K562 (cell line): ENCODE results near the gene RSPO1. TPM values are rescaled to one million over a fixed set of nuclear protein-coding genes. Genes with fewer than 3 reads are reported as not detected.

Source experiments
- ATAC-seq: fragments of 200-7000 bp; cut with Tn5 transposase; 3 replicates; pipeline ENCODE4 v1.9.1; 2020; ENCODE audit warnings: moderate library complexity
- BruUV-seq: library from RNA; stranded (reverse); fragments of 400-500 nt; replicated peaks from 2 replicates; lab custom pipeline; 2021; lab: Mats Ljungman, UMichigan
- CTCF ChIA-PET: fragments of 300-600 bp; formaldehyde crosslinking; extraction: SDS; loops from one replicate; lab custom pipeline; 2021; ENCODE audit warnings: low intra/inter-chr PET ratio; lab: Yijun Ruan, JAX
- POLR2A ChIA-PET: fragments of 300-600, 350-650 bp; sonication (Branson Sonifier 250); formaldehyde crosslinking; extraction: SDS; loops from one replicate; lab custom pipeline; 2021; ENCODE audit warnings: antibody characterized with exemption, inconsistent platforms; lab: Yijun Ruan, JAX
- DNase-seq, 4 experiments: peaks; one replicate each; pipeline versions ENCODE4 v3.0.0 to v3.0.0-alpha.2; 2011 to 2018; ENCODE audit warnings: low spot score in 3 of 4, mixed read lengths in 3 of 4; ENCODE audit errors: extremely low read depth in 1 of 4
- FAIRE-seq: peaks from 2 replicates; lab custom pipeline; 2011; peaks lifted over from hg19 to GRCh38; lab: Jason Lieb, UNC
- H2AFZ ChIP-seq: 2 replicates; pipeline ENCODE4 v1.6.0; 2011; ENCODE audit warnings: low read depth, low read length, control low read depth, inconsistent platforms
- H3K27ac ChIP-seq: fragments of 200-600 bp; 3 replicates; pipeline ENCODE4 v1.8.0; 2011; ENCODE audit warnings: low read depth, mild to moderate bottlenecking, control low read depth, inconsistent platforms, low read length, moderate library complexity, mixed read lengths; ENCODE audit errors: extremely low read depth
- H3K27me3 ChIP-seq, 2 experiments: fragments of 300-600 bp in 1 of 2; 2 replicates in 1 of 2; 3 replicates in 1 of 2; pipeline versions ENCODE4 v1.6.0 to v1.8.0; 2011; ENCODE audit warnings: inconsistent platforms in 2 of 2, low read length in 2 of 2, mild to moderate bottlenecking in 1 of 2, mixed read lengths in 1 of 2, moderate library complexity in 1 of 2; ENCODE audit not compliant: control insufficient read depth in 2 of 2, insufficient read depth in 2 of 2
- H3K36me3 ChIP-seq: fragments of 300-600 bp; 3 replicates; pipeline ENCODE4 v1.8.0; 2011; ENCODE audit warnings: mild to moderate bottlenecking, low read length, inconsistent platforms; ENCODE audit not compliant: control insufficient read depth, insufficient read depth
- H3K4me1 ChIP-seq, 2 experiments: fragments of 200-600 bp in 1 of 2; replicated peaks in 1 of 2; 2 replicates in 1 of 2; 3 replicates in 1 of 2; pipeline versions ENCODE4 v1.5.1 to v1.8.0; 2011; ENCODE audit warnings: inconsistent platforms in 2 of 2, low read length in 2 of 2, mild to moderate bottlenecking in 1 of 2, mixed read lengths in 1 of 2, moderate library complexity in 1 of 2; ENCODE audit not compliant: control insufficient read depth in 2 of 2, insufficient read depth in 2 of 2
- H3K4me2 ChIP-seq: 2 replicates; pipeline ENCODE4 v1.6.1; 2011; ENCODE audit warnings: low read length, control low read depth, inconsistent platforms, mixed read lengths; ENCODE audit not compliant: insufficient read depth
- H3K4me3 ChIP-seq: fragments of 200-600 bp; sonication (generic), shearing (Covaris generic); 2 replicates; pipeline ENCODE4 v1.5.1; 2016; ENCODE audit warnings: control low read depth, inconsistent platforms
- H3K79me2 ChIP-seq: fragments of 200-600 bp; 3 replicates; pipeline ENCODE4 v1.8.0; 2011; ENCODE audit warnings: low read length, inconsistent platforms; ENCODE audit not compliant: control insufficient read depth, insufficient read depth
- H3K9ac ChIP-seq, 2 experiments: 2 replicates each; pipeline versions ENCODE4 v1.6.0 to v1.6.1; 2011; ENCODE audit warnings: low read depth in 2 of 2, low read length in 2 of 2, control low read depth in 1 of 2, inconsistent platforms in 1 of 2, mild to moderate bottlenecking in 1 of 2, mixed read lengths in 1 of 2; ENCODE audit not compliant: insufficient read depth in 1 of 2
- H3K9me1 ChIP-seq: one replicate; pipeline ENCODE4 v1.6.0; 2011; ENCODE audit warnings: inconsistent platforms, mild to moderate bottlenecking, low read length, moderate library complexity; ENCODE audit not compliant: control insufficient read depth, insufficient read depth
- H3K9me3 ChIP-seq: replicated peaks from 2 replicates; pipeline ENCODE4 v1.5.1; 2011; ENCODE audit warnings: low read depth, low read length, inconsistent platforms; ENCODE audit not compliant: control insufficient read depth, insufficient read depth
- H4K20me1 ChIP-seq: replicated peaks from 2 replicates; pipeline ENCODE4 v1.6.1; 2011; ENCODE audit warnings: low read length, inconsistent platforms, mixed read lengths; ENCODE audit not compliant: control insufficient read depth, insufficient read depth
- BCOR ChIP-seq: fragments of 450-650 bp; IDR thresholded peaks from 2 replicates; pipeline ENCODE4 v1.6.1; 2016
- POLR2A ChIP-seq: fragments of 450-650 bp; conservative IDR thresholded peaks from 2 replicates; pipeline ENCODE4 v1.6.1; 2016
- POLR2B ChIP-seq: fragments of 450-650 bp; IDR thresholded peaks from 2 replicates; pipeline ENCODE4 v1.6.1; 2018; ENCODE audit warnings: low read depth; ENCODE audit not compliant: partially characterized antibody
- SOX6 ChIP-seq: fragments of 450-650 bp; IDR thresholded peaks from 2 replicates; pipeline ENCODE4 v1.6.1; 2014; ENCODE audit warnings: mild to moderate bottlenecking
- SP1 ChIP-seq: sonication (generic); formaldehyde crosslinking; IDR thresholded peaks from 2 replicates; pipeline ENCODE4 v1.8.1; 2022; ENCODE audit warnings: mild to moderate bottlenecking, missing genetic modification reagents
- SPI1 ChIP-seq: IDR thresholded peaks from 2 replicates; pipeline ENCODE4 v1.6.1; 2011; ENCODE audit warnings: low read depth, low read length, control low read depth, borderline replicate concordance
- SUPT5H ChIP-seq: fragments of 450-650 bp; IDR thresholded peaks from 2 replicates; pipeline ENCODE4 v1.6.1; 2016
- TBL1XR1 ChIP-seq, 2 experiments: IDR thresholded peaks; 2 replicates each; pipeline ENCODE4 v1.6.1; 2012; ENCODE audit warnings: improper control_type of control experiment in 2 of 2, low read length in 2 of 2, mild to moderate bottlenecking in 1 of 2
- YY1 ChIP-seq, 3 experiments: IDR thresholded peaks; 2 replicates each; pipeline ENCODE4 v1.6.1; 2011; ENCODE audit warnings: low read length in 2 of 3, mild to moderate bottlenecking in 2 of 3, moderate library complexity in 2 of 3, borderline replicate concordance in 1 of 3, control low read depth in 1 of 3, low read depth in 1 of 3; ENCODE audit not compliant: insufficient read depth in 3 of 3, insufficient replicate concordance in 2 of 3, control insufficient read depth in 1 of 3, insufficient read length in 1 of 3; ENCODE audit errors: extremely low read depth in 1 of 3
- ZBED1 ChIP-seq: IDR thresholded peaks from 2 replicates; pipeline ENCODE4 v1.6.1; 2014
- ZEB2 ChIP-seq: fragments of 450-650 bp; IDR thresholded peaks from 2 replicates; pipeline ENCODE4 v1.6.1; 2016
- ZNF696 ChIP-seq: fragments of 250-450 bp; sonication (Bioruptor Pico); conservative IDR thresholded peaks from 2 replicates; pipeline ENCODE4 v1.4.0; 2020; ENCODE audit warnings: mild to moderate bottlenecking, moderate library complexity
- WGBS: fragments of 100-300 bp; shearing (Covaris generic); methylation state at CpG from one replicate; pipeline ENCODE4 v1.1.6; 2016; ENCODE audit warnings: low coverage, mixed read lengths; ENCODE audit not compliant: insufficient coverage; ENCODE audit errors: missing lambda C conversion rate; 5-methylcytosine and 5-hydroxymethylcytosine counted together
- in situ Hi-C: fragments of 300-500 bp; cut with MboI; formaldehyde crosslinking; loops from 4 replicates; pipeline ENCODE4 v1.15.0; 2018; ENCODE audit warnings: inconsistent platforms, mixed read lengths
- intact Hi-C: fragments of 100-400 bp; cut with micrococcal nuclease; formaldehyde crosslinking; loops from 2 replicates; pipeline ENCODE4 v1.14.2; 2022
- polyA plus RNA-seq, 8 experiments: library from polyadenylated mRNA; depleted of rRNA in 4 of 8; stranded (reverse) in 5 of 8; unstranded in 3 of 8; fragments of >200 nt; fragmentation: Nextera tagmentation in 2 of 8; fragmentation: Illumina TruSeq in 1 of 8; extraction: Ambion mirVana in 2 of 8; extraction: Trizol in 1 of 8; gene quantifications; 2 replicates each; pipeline versions ENCODE4 v1.2.1 to v1.2.3, GENCODE V29; 2011 to 2014; ENCODE audit warnings: inconsistent platforms in 1 of 8, missing spikeins in 1 of 8
- total RNA-seq, 7 experiments: library from RNA; depleted of rRNA in 6 of 7; stranded (reverse); fragments of >200 nt in 6 of 7; fragmentation: Illumina TruSeq in 2 of 7; extraction: Trizol in 2 of 7; gene quantifications; 2 replicates each; pipeline versions ENCODE4 v1.2.1 to v1.2.3, GENCODE V29; 2011 to 2021; ENCODE audit warnings: low replicate concordance in 1 of 7
- TF ChIP-seq, protein P1 (sequence below): sonication (generic); formaldehyde crosslinking; IDR thresholded peaks from 2 replicates; pipeline ENCODE4 v1.9.0; 2022; ENCODE audit warnings: mild to moderate bottlenecking, missing genetic modification reagents

The RSPO1 gene
- total and polyA plus RNA-seq, 9 of the 15 experiments (the other 6 are each of a cell fraction or from before 2014, with no cell fraction given): not detected

DNA sequence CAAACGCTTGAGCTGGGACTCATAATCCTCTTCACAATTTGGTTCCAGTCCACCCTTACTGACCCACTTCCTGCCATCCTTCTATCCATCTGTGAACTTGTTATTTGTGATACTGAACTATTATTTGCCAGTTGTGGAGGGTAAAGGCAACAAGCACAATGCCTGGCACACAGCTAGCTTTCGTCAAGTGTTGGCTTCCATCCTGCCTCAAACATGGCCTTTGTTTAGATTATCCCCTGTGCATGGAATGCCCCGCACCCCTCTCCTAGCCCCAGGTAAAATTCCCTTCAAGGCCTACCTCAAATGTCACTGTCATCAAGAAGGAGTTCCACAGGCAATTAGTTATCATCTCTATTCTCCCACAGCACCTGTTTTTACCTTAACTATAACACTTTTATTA, 46.2 kb upstream of the RSPO1 start:
- FAIRE-seq: no peak
- no peaks in the 10 kb centered on the region for H3K9me3 ChIP-seq
- TF ChIP-seq ZBED1 (no peak), SUPT5H (peak; percentile 55), TBL1XR1 (IDR thresholded peaks at IDR 0.05; ENCODE audit: low read length in 2 of 2) (no peak), POLR2B (peak; percentile 40), SOX6 (no peak), SP1 (no peak), POLR2A (peak; percentile 66)
- in situ Hi-C loops (loop anchor here (5.0 kb wide), 2 partner anchors 74 to 224 kb away; no protein-coding TSS in a partner anchor), intact Hi-C loops (loop anchor here (5.0 kb wide), 1 partner anchor 119 kb away; no protein-coding TSS in a partner anchor)
- POLR2A ChIA-PET: interaction anchor here (0.7 to 1.6 kb wide), 4 partner anchors 8 to 206 kb away, joined by 3 to 4 read pairs (median 4); no protein-coding TSS in a partner anchor
- no peak overlapping the region for H3K4me3 ChIP-seq
- H3K4me2 ChIP-seq: no peak overlapping the region
- H3K27ac ChIP-seq: no peak overlapping the region
- CTCF ChIA-PET: interaction anchor here (1.1 to 4.1 kb wide), 2 partner anchors 224 to 227 kb away, joined by 3 to 53 read pairs; no protein-coding TSS in a partner anchor
- no peak for DNase-seq
- no peaks in the 10 kb centered on the region for H3K9me1 ChIP-seq
- 80% methylated on average over 3 of the region's 3 CpGs for WGBS
- no peak for ATAC-seq
- H3K9ac ChIP-seq: no peak overlapping the region
- no peaks in the 10 kb centered on the region for H3K4me1 ChIP-seq
- H3K27me3 ChIP-seq: peaks cover 9 to 16% of the 10 kb centered on the region in 2 experiments; a peak in 3 of 5 replicates
- no TSS peak for BruUV-seq
- no peak overlapping the region for H2AFZ ChIP-seq
- peaks cover 51% of the 10 kb centered on the region for H3K36me3 ChIP-seq
- H4K20me1 ChIP-seq: peaks cover 7% of the 10 kb centered on the region; the same call in 1 of the 2 replicates
- H3K79me2 ChIP-seq: no peaks in the 10 kb centered on the region

DNA sequence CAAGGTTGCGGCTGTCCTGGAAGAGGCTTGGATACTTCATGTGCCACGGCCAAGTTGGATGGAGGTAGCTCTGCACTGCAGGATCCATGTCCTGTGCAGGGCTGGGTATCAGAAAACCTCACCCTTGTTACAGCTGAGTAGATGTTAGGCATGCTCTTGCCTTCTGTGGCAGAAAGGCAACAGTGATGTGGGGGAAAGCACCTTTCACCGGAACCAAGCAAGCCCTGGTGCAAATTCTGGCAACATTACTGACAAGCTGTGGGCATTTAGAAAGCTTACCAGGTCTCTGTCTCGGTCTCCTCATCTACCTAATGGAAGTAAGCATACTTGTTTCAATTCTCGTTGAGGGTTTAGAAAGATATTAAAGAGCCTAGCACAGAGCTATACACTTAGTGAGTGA, 43.1 kb upstream of the RSPO1 start:
- FAIRE-seq: no peak

More for the DNA sequence above, 43.1 kb upstream of the RSPO1 start:
- BruUV-seq: no TSS peak
- peaks cover 4% of the 10 kb centered on the region; the same call in 1 of the 2 replicates for H4K20me1 ChIP-seq
- intact Hi-C loops: loop anchor here (1.0 kb wide), 1 partner anchor 221 kb away; no protein-coding TSS in a partner anchor
- ATAC-seq (no peak), DNase-seq (no peak)
- no peak overlapping the region for H2AFZ ChIP-seq
- WGBS: 13% methylated on average over 5 of the region's 5 CpGs
- H3K9me3 ChIP-seq: no peaks in the 10 kb centered on the region
- peaks cover 27 to 42% of the 10 kb centered on the region in 2 experiments for H3K27me3 ChIP-seq
- in situ Hi-C loops: no loop called here
- H3K9me1 ChIP-seq: no peaks in the 10 kb centered on the region
- H3K36me3 ChIP-seq: peaks cover 21% of the 10 kb centered on the region
- H3K9ac ChIP-seq: no peak overlapping the region
- CTCF ChIA-PET: no interaction called here
- no peaks in the 10 kb centered on the region for H3K79me2 ChIP-seq
- no peaks in the 10 kb centered on the region; a peak in 1 of 5 replicates for H3K4me1 ChIP-seq
- POLR2A ChIA-PET: interaction anchor here (1.5 kb wide), 1 partner anchor 12 kb away, joined by 8 read pairs; a partner anchor contains a TSS
- H3K27ac ChIP-seq: no peak overlapping the region
- TF ChIP-seq YY1 (IDR thresholded peaks at IDR 0.05; ENCODE audit: borderline replicate concordance in 1 of 3, control insufficient read depth in 1 of 3, extremely low read depth in 1 of 3, insufficient read depth in 3 of 3, insufficient read length in 1 of 3, insufficient replicate concordance in 2 of 3, low read depth in 1 of 3, low read length in 2 of 3): no peak
- TF ChIP-seq ZNF696 (CRISPR knock-in tag): no peak
- TF ChIP-seq, protein P1, sequence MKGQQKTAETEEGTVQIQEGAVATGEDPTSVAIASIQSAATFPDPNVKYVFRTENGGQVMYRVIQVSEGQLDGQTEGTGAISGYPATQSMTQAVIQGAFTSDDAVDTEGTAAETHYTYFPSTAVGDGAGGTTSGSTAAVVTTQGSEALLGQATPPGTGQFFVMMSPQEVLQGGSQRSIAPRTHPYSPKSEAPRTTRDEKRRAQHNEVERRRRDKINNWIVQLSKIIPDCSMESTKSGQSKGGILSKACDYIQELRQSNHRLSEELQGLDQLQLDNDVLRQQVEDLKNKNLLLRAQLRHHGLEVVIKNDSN (CRISPR knock-in tag): no peak
- no peak for TF ChIP-seq SPI1
- no peak for TF ChIP-seq BCOR
- no peak for TF ChIP-seq ZEB2
- no peak overlapping the region for H3K4me2 ChIP-seq
- no peak overlapping the region for H3K4me3 ChIP-seq
